ENCODE measurements around the gene PLA2G3. TPM values are rescaled to one million over a fixed set of nuclear protein-coding genes. Genes with fewer than 3 reads are reported as not detected.
A peak's percentile ranks its signal among the peaks of the same experiment; 100 is the strongest.

PLA2G3 gene
- polyA plus RNA-seq, 2 of the 4 experiments (the other 2 are of a cell fraction): not detected

GRCh38 chr22:31119026-31119717 is 21.1 kb downstream of the PLA2G3 start:
- no peak for ATAC-seq
- no peak overlapping the region for H3K4me3 ChIP-seq
- no peak overlapping the region for H3K4me2 ChIP-seq
- H3K4me1 ChIP-seq: peaks cover 11% of the 10 kb centered on the region
- no peak for FAIRE-seq
- 72% methylated on average over 6 of the region's 7 CpGs for WGBS (ENCODE audit: missing lambda C conversion rate)
- peak; percentile 27 for TF ChIP-seq ZFP36 (IDR thresholded peaks at IDR 0.05; ENCODE audit: borderline replicate concordance, partially characterized antibody)
- no peak for TF ChIP-seq HOXB13 (CRISPR knock-in tag; IDR thresholded peaks at IDR 0.05; ENCODE audit: low read depth)
- POLR2A ChIA-PET: no interaction called here
- CTCF ChIA-PET: interaction anchor here (1.0 to 2.9 kb wide), 3 partner anchors 11 to 154 kb away, joined by 3 to 19 read pairs (median 3); partner anchors contain the start of gene SELENOM
- no peak for DNase-seq (ENCODE audit: low read depth in 1 of 2, low spot score in 1 of 2)
- H3K9me3 ChIP-seq: no peaks in the 10 kb centered on the region
- H3K27ac ChIP-seq: no peak overlapping the region

DNA sequence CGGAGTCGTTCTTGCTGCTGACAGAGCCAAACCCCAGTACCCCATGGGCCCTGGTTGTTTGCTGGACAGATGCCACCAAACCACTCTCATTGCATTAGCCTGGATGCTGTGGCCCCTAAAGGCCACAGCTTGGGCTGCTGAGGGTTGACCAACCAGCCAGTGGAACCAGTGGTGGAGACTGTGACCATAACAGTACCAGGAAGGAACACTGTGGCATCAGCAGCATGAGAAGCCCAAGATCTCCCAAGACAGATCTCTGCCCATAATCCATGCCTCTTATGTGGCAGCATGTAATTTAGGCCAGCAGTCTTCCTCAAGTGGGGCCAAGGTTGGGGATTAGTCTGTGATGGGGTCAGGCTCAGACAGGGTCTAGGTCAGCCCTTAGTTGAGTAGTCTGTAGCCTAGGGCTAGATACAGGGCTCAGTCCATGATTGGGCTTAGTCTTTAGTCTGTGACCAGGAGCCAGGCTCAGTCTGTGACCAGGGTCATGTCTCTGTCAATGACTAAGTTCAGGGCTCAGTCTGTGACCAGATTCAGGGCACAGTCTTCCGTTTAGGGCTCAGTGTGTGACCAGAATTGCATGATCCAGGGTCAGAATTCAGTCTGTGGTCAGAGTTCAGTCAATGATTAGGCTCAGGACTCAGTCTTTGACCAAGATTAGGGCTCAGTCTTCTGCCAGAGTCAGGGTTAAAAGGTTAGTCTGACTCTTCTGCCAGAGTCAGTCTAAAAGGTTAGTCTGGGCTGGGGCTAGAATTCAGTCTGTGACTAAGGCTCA is 22.1 kb downstream of the PLA2G3 start:
- no peaks in the 10 kb centered on the region for H3K9me3 ChIP-seq
- ChIA-PET CTCF (interaction anchor here (1.1 to 2.9 kb wide), 3 partner anchors 10 to 483 kb away, joined by 3 to 19 read pairs (median 3); partner anchors contain the start of genes SELENOM and SLC35E4), POLR2A (no interaction called here)
- TF ChIP-seq USF2 (IDR thresholded peaks at IDR 0.05) (no peak), SMC3 (IDR thresholded peaks at IDR 0.05) (no peak), CBX8 (IDR thresholded peaks at IDR 0.05) (no peak), GATA3 (IDR thresholded peaks at IDR 0.05; ENCODE audit: borderline replicate concordance) (no peak), NFE2L2 (conservative IDR thresholded peaks at IDR 0.05; ENCODE audit: low read length) (no peak), ZC3H11A (IDR thresholded peaks at IDR 0.05) (no peak), ELK1 (IDR thresholded peaks at IDR 0.05; ENCODE audit: low read depth, low read length) (no peak), FOSB (CRISPR knock-in tag; IDR thresholded peaks at IDR 0.05) (no peak), POLR2AphosphoS2 (conservative IDR thresholded peaks at IDR 0.05; ENCODE audit: low read length) (no peak), EHMT2 (IDR thresholded peaks at IDR 0.05; ENCODE audit: low read depth) (no peak), RFX5 (IDR thresholded peaks at IDR 0.05) (no peak), HDAC2 (IDR thresholded peaks at IDR 0.05) (no peak), JUN (IDR thresholded peaks at IDR 0.05) (no peak)
- TF ChIP-seq, protein P1, sequence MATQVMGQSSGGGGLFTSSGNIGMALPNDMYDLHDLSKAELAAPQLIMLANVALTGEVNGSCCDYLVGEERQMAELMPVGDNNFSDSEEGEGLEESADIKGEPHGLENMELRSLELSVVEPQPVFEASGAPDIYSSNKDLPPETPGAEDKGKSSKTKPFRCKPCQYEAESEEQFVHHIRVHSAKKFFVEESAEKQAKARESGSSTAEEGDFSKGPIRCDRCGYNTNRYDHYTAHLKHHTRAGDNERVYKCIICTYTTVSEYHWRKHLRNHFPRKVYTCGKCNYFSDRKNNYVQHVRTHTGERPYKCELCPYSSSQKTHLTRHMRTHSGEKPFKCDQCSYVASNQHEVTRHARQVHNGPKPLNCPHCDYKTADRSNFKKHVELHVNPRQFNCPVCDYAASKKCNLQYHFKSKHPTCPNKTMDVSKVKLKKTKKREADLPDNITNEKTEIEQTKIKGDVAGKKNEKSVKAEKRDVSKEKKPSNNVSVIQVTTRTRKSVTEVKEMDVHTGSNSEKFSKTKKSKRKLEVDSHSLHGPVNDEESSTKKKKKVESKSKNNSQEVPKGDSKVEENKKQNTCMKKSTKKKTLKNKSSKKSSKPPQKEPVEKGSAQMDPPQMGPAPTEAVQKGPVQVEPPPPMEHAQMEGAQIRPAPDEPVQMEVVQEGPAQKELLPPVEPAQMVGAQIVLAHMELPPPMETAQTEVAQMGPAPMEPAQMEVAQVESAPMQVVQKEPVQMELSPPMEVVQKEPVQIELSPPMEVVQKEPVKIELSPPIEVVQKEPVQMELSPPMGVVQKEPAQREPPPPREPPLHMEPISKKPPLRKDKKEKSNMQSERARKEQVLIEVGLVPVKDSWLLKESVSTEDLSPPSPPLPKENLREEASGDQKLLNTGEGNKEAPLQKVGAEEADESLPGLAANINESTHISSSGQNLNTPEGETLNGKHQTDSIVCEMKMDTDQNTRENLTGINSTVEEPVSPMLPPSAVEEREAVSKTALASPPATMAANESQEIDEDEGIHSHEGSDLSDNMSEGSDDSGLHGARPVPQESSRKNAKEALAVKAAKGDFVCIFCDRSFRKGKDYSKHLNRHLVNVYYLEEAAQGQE (IDR thresholded peaks at IDR 0.05): no peak
- TF ChIP-seq, protein P2, sequence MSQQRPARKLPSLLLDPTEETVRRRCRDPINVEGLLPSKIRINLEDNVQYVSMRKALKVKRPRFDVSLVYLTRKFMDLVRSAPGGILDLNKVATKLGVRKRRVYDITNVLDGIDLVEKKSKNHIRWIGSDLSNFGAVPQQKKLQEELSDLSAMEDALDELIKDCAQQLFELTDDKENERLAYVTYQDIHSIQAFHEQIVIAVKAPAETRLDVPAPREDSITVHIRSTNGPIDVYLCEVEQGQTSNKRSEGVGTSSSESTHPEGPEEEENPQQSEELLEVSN (IDR thresholded peaks at IDR 0.05; ENCODE audit: borderline replicate concordance, low read depth): no peak
- TF ChIP-seq, protein P3, sequence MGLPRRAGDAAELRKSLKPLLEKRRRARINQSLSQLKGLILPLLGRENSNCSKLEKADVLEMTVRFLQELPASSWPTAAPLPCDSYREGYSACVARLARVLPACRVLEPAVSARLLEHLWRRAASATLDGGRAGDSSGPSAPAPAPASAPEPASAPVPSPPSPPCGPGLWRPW (IDR thresholded peaks at IDR 0.05): no peak
- FAIRE-seq (no peak), DNase-seq (ENCODE audit: low read depth in 1 of 2, low spot score in 1 of 2) (no peak), ATAC-seq (no peak)
- H3K4me2 ChIP-seq: no peak overlapping the region
- WGBS (ENCODE audit: missing lambda C conversion rate): 60% methylated on average over 3 of the region's 3 CpGs
- H3K4me1 ChIP-seq: peaks cover 8% of the 10 kb centered on the region
- no peak overlapping the region for H3K27ac ChIP-seq
- no peak overlapping the region for H3K4me3 ChIP-seq

All from A549 (cell line).